Erythroblast (primary cell): Measurements from ENCODE around the gene LNX2.

ENCODE experiments used
- DNase-seq, 2 experiments: peaks; one replicate each; lab custom pipeline; 2025; lab: John Stamatoyannopoulos, UW
- GATA1 ChIP-seq: IDR thresholded peaks from 2 replicates; pipeline ENCODE4 v1.6.1; 2011; ENCODE audit warnings: low read depth, mild to moderate bottlenecking, control low read depth, low read length, moderate library complexity
- POLR2A ChIP-seq: IDR thresholded peaks from 2 replicates; pipeline ENCODE4 v1.6.1; 2011; ENCODE audit warnings: mild to moderate bottlenecking, low read length

The LNX2 gene

GRCh38 chr13:27620377-27621115, at the start of gene LNX2:
Gene LNX2, minus strand, starts transcription at chr13:27620529. Its CDS starts 38,826 bp downstream, at chr13:27581703.
- peak; percentile 96 to 98 for DNase-seq
- TF ChIP-seq POLR2A (peak; percentile 56), GATA1 (no peak)

- TF ChIP-seq POLR2A = no peak
- TF ChIP-seq GATA1 = no peak
- DNase-seq = peak; percentile 44 to 75
Measured at GRCh38 chr13:27667946-27668345, 47.6 kb upstream of the LNX2 start.

- peak; percentile 18 to 37 for DNase-seq
- no peak for TF ChIP-seq GATA1
- TF ChIP-seq POLR2A = no peak
Measured at GRCh38 chr13:27666951-27667350, 46.6 kb upstream of the LNX2 start.

- DNase-seq = no peak
- TF ChIP-seq POLR2A (no peak), GATA1 (no peak)
Measured at GRCh38 chr13:27665761-27666160, 45.4 kb upstream of the LNX2 start.

GRCh38 chr13:27665333-27665732, 45.0 kb upstream of the LNX2 start:
- DNase-seq = no peak
- TF ChIP-seq GATA1 (no peak), POLR2A (no peak)

- no peak for DNase-seq
- no peak for TF ChIP-seq GATA1
- TF ChIP-seq POLR2A = no peak
Measured at GRCh38 chr13:27663947-27664346, 43.6 kb upstream of the LNX2 start.

GRCh38 chr13:27662738-27663470, 42.6 kb upstream of the LNX2 start:
- no peak for DNase-seq

GRCh38 chr13:27661017-27661416, 40.7 kb upstream of the LNX2 start:
- TF ChIP-seq GATA1 (no peak), POLR2A (no peak)
- no peak for DNase-seq

More at GRCh38 chr13:27662738-27663470, 42.6 kb upstream of the LNX2 start:
- TF ChIP-seq POLR2A (no peak), GATA1 (no peak)

- TF ChIP-seq GATA1 = no peak
- no peak for TF ChIP-seq POLR2A
- DNase-seq = no peak
Measured at GRCh38 chr13:27660511-27660910, 40.2 kb upstream of the LNX2 start.

- DNase-seq = no peak
- TF ChIP-seq POLR2A = no peak
- TF ChIP-seq GATA1 = no peak
Measured at GRCh38 chr13:27659145-27659865, 39.0 kb upstream of the LNX2 start.

- no peak for DNase-seq
- TF ChIP-seq POLR2A = no peak
- no peak for TF ChIP-seq GATA1
Measured at GRCh38 chr13:27658546-27658945, 38.2 kb upstream of the LNX2 start.

GRCh38 chr13:27657724-27658123, 37.4 kb upstream of the LNX2 start:
- DNase-seq = no peak
- TF ChIP-seq GATA1 (no peak), POLR2A (no peak)

- TF ChIP-seq GATA1 (no peak), POLR2A (no peak)
- DNase-seq = no peak
Measured at GRCh38 chr13:27654816-27655215, 34.5 kb upstream of the LNX2 start.

- TF ChIP-seq GATA1 = no peak
- no peak for TF ChIP-seq POLR2A
- DNase-seq = no peak
Measured at GRCh38 chr13:27654059-27654458, 33.7 kb upstream of the LNX2 start.
